Esophagus squamous epithelium (tissue), 4 donors: Measurements from ENCODE around the gene SGK2.

Experiments used
- POLR2A ChIP-seq, 4 donors: fragments of 450-650 bp; IDR thresholded peaks; one replicate each; pipeline ENCODE4 v1.6.1; 2017; ENCODE audit warnings: antibody characterized with exemption in 4 of 4, mild to moderate bottlenecking in 4 of 4, moderate library complexity in 3 of 4
- TF ChIP-seq, protein P1 (sequence below), 6 experiments: fragments of 450-650 bp in 4 of 6; fragments of 200-600 bp in 2 of 6; sonication (generic) in 2 of 6; IDR thresholded peaks; one replicate each; pipeline ENCODE4 v1.5.1; 2016 to 2019; ENCODE audit warnings: antibody characterized with exemption in 6 of 6, mild to moderate bottlenecking in 4 of 6, moderate library complexity in 4 of 6

GRCh38 chr20:43520074-43520630 is 38.7 kb upstream of the SGK2 start:
- TF ChIP-seq, protein P1, sequence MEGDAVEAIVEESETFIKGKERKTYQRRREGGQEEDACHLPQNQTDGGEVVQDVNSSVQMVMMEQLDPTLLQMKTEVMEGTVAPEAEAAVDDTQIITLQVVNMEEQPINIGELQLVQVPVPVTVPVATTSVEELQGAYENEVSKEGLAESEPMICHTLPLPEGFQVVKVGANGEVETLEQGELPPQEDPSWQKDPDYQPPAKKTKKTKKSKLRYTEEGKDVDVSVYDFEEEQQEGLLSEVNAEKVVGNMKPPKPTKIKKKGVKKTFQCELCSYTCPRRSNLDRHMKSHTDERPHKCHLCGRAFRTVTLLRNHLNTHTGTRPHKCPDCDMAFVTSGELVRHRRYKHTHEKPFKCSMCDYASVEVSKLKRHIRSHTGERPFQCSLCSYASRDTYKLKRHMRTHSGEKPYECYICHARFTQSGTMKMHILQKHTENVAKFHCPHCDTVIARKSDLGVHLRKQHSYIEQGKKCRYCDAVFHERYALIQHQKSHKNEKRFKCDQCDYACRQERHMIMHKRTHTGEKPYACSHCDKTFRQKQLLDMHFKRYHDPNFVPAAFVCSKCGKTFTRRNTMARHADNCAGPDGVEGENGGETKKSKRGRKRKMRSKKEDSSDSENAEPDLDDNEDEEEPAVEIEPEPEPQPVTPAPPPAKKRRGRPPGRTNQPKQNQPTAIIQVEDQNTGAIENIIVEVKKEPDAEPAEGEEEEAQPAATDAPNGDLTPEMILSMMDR (IDR thresholded peaks at IDR 0.05) = no peak
- no peak for TF ChIP-seq POLR2A (IDR thresholded peaks at IDR 0.05)
